SU-DHL-6 (cell line): ENCODE results near the gene DFFB.

Experiments used
- EZH2phosphoT487 ChIP-seq: fragments of 200-600 bp; sonication (generic), shearing (Covaris generic); conservative IDR thresholded peaks from 2 replicates; pipeline ENCODE4 v1.6.1; 2018; ENCODE audit warnings: mild to moderate bottlenecking, antibody characterized with exemption, low read length, moderate library complexity, mixed read lengths
- TF ChIP-seq, protein P1 (sequence below): fragments of 200-600 bp; sonication (generic); IDR thresholded peaks from one replicate; pipeline ENCODE4 v1.5.1; 2017; ENCODE audit warnings: antibody characterized with exemption, mild to moderate bottlenecking, low read length, moderate library complexity; ENCODE audit not compliant: insufficient read depth, poor library complexity, severe bottlenecking

DNA sequence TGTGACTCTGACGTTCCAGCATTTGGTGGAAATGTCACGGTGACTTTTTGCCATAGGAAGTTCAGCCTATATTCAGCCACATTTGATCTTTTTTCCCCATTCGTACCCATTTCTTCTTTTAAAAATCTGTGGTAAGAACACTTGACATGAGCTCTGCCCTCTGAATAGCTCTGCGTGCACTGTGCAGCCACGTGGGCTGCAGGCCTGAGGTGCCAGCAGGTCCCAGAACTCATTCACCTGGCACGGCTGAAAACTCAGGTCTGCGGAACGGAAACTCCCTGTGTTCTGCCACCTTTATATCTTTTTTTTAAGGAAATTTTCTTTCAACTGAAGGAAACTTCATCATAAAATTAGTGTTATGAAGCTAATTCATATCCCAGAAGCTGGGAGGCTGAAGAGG lies 28.9 kb upstream of the DFFB start:
- TF ChIP-seq, protein P1, sequence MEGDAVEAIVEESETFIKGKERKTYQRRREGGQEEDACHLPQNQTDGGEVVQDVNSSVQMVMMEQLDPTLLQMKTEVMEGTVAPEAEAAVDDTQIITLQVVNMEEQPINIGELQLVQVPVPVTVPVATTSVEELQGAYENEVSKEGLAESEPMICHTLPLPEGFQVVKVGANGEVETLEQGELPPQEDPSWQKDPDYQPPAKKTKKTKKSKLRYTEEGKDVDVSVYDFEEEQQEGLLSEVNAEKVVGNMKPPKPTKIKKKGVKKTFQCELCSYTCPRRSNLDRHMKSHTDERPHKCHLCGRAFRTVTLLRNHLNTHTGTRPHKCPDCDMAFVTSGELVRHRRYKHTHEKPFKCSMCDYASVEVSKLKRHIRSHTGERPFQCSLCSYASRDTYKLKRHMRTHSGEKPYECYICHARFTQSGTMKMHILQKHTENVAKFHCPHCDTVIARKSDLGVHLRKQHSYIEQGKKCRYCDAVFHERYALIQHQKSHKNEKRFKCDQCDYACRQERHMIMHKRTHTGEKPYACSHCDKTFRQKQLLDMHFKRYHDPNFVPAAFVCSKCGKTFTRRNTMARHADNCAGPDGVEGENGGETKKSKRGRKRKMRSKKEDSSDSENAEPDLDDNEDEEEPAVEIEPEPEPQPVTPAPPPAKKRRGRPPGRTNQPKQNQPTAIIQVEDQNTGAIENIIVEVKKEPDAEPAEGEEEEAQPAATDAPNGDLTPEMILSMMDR: no peak
- no peak for TF ChIP-seq EZH2phosphoT487
